Measurements from ENCODE around the gene LGALS8.

The LGALS8 gene

GRCh38 chr1:236509647-236510401 is 14.0 kb upstream of the LGALS8 start:
- no peak for DNase-seq

- no peak for DNase-seq
These were observed 11.9 kb upstream of the LGALS8 start for GRCh38 chr1:236511735-236512418.

- DNase-seq, result no peak
These were observed 8.9 kb upstream of the LGALS8 start for GRCh38 chr1:236514703-236515442.

- DNase-seq, result no peak
These were observed 8.3 kb upstream of the LGALS8 start for GRCh38 chr1:236515443-236515958.

- DNase-seq, result no peak
These were observed 6.7 kb upstream of the LGALS8 start for GRCh38 chr1:236516929-236517704.

- no peak for DNase-seq
These were observed 5.5 kb upstream of the LGALS8 start for GRCh38 chr1:236518322-236518721.

- DNase-seq, result no peak
These were observed 3.3 kb upstream of the LGALS8 start for GRCh38 chr1:236520445-236521005.

- DNase-seq, result no peak
These were observed 662 bp upstream of the LGALS8 start for GRCh38 chr1:236522937-236523703.

- peak; percentile 60 for DNase-seq
These were observed 536 bp downstream of the LGALS8 start for GRCh38 chr1:236524142-236524894.

GRCh38 chr1:236524895-236525184 is 1.1 kb downstream of the LGALS8 start:
- DNase-seq, result no peak

- no peak for DNase-seq
These were observed 2.3 kb downstream of the LGALS8 start for GRCh38 chr1:236526079-236526478.

GRCh38 chr1:236530286-236530685 is 6.5 kb downstream of the LGALS8 start:
- DNase-seq, result no peak

- no peak for DNase-seq
These were observed 7.2 kb downstream of the LGALS8 start for GRCh38 chr1:236530959-236531358.

GRCh38 chr1:236532850-236533249 is 9.1 kb downstream of the LGALS8 start:
- no peak for DNase-seq

GRCh38 chr1:236534151-236534651 is 10.4 kb downstream of the LGALS8 start:
- DNase-seq, result no peak

- DNase-seq, result no peak
These were observed 11.4 kb downstream of the LGALS8 start for GRCh38 chr1:236535190-236535589.

- no peak for DNase-seq
These were observed 11.9 kb downstream of the LGALS8 start for GRCh38 chr1:236535662-236536161.

GRCh38 chr1:236536540-236536939 is 12.8 kb downstream of the LGALS8 start:
- no peak for DNase-seq

- DNase-seq, result no peak
These were observed 17.2 kb downstream of the LGALS8 start for GRCh38 chr1:236540813-236541465.

- no peak for DNase-seq
These were observed 17.9 kb downstream of the LGALS8 start for GRCh38 chr1:236541710-236542109.
